H1 (cell line): ENCODE measurements around the gene ELANE.

Source experiments
- EP300 ChIP-seq, 2 experiments: IDR thresholded peaks; 1 replicate in 1 of 2; 2 replicates in 1 of 2; pipeline ENCODE4 v1.6.1; 2011 to 2012; ENCODE audit warnings: low read depth in 2 of 2, low read length in 2 of 2, mild to moderate bottlenecking in 2 of 2, borderline replicate concordance in 1 of 2, inconsistent platforms in 1 of 2, moderate library complexity in 1 of 2
- EZH2 ChIP-seq: fragments of 200-600 bp; sonication (generic); IDR thresholded peaks from 2 replicates; pipeline ENCODE4 v1.7.1; 2012; ENCODE audit warnings: low read depth, mild to moderate bottlenecking, moderate library complexity, low read length, inconsistent platforms; ENCODE audit not compliant: severe bottlenecking
- JUND ChIP-seq: IDR thresholded peaks from 2 replicates; pipeline ENCODE4 v1.6.1; 2011; ENCODE audit warnings: mild to moderate bottlenecking, improper control_type of control experiment, low read length
- MAFK ChIP-seq: IDR thresholded peaks from 2 replicates; pipeline ENCODE4 v1.6.1; 2012; ENCODE audit warnings: low read depth, mild to moderate bottlenecking, improper control_type of control experiment, low read length
- PHF8 ChIP-seq: fragments of 200-600 bp; sonication (generic); conservative IDR thresholded peaks from 2 replicates; pipeline ENCODE4 v1.7.1; 2012; ENCODE audit warnings: low read depth, mild to moderate bottlenecking, inconsistent platforms, low read length, moderate library complexity
- POLR2A ChIP-seq, 2 experiments: IDR thresholded peaks; 1 replicate in 1 of 2; 2 replicates in 1 of 2; pipeline ENCODE4 v1.6.1; 2011; ENCODE audit warnings: low read depth in 2 of 2, low read length in 2 of 2, mild to moderate bottlenecking in 2 of 2; ENCODE audit errors: control extremely low read depth in 1 of 2
- POLR2AphosphoS5 ChIP-seq: IDR thresholded peaks from 2 replicates; pipeline ENCODE4 v1.6.1; 2011; ENCODE audit warnings: low read depth, low read length
- SP4 ChIP-seq: IDR thresholded peaks from 2 replicates; pipeline ENCODE4 v1.6.1; 2012; ENCODE audit warnings: low read length, inconsistent platforms
- SRF ChIP-seq: IDR thresholded peaks from 2 replicates; pipeline ENCODE4 v1.6.1; 2011; ENCODE audit warnings: mild to moderate bottlenecking, low read depth, low read length, moderate library complexity
- TCF12 ChIP-seq: IDR thresholded peaks from 2 replicates; pipeline ENCODE4 v1.6.1; 2011; ENCODE audit warnings: low read depth, mild to moderate bottlenecking, low read length
- TF ChIP-seq, protein P1 (sequence below): IDR thresholded peaks from 2 replicates; pipeline ENCODE4 v1.6.1; 2012; ENCODE audit warnings: inconsistent platforms
- TF ChIP-seq, protein P2 (sequence below), 3 experiments: IDR thresholded peaks; 1 replicate in 2 of 3; 2 replicates in 1 of 3; pipeline versions ENCODE4 v1.5.1 to v1.6.1; 2011; ENCODE audit warnings: low read length in 3 of 3, mild to moderate bottlenecking in 3 of 3, inconsistent platforms in 2 of 3, low read depth in 1 of 3, moderate library complexity in 1 of 3; ENCODE audit not compliant: insufficient read depth in 1 of 3; ENCODE audit errors: control extremely low read depth in 1 of 3

DNA sequence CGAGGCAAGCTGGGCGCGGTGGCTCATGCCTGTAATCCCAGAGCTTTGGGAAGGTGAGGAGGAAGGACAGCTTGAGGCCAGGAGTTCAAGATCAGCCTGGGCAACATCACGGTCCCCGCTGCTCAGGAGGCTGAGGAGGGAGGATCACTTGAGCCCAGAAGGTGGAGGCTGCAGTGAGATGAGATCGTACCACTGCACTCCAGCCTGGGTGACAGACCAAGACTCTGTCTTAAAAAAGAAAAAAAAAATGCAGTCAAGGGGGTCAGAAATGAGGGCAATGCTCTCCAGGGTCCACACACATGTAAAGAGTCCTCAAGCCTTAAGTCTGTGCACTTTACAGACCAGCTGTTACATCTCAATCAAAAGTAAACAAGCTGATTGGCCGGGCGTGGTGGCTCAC is 52.4 kb downstream of the ELANE start:
- TF ChIP-seq, protein P1, sequence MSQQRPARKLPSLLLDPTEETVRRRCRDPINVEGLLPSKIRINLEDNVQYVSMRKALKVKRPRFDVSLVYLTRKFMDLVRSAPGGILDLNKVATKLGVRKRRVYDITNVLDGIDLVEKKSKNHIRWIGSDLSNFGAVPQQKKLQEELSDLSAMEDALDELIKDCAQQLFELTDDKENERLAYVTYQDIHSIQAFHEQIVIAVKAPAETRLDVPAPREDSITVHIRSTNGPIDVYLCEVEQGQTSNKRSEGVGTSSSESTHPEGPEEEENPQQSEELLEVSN: no peak
- TF ChIP-seq, protein P2, sequence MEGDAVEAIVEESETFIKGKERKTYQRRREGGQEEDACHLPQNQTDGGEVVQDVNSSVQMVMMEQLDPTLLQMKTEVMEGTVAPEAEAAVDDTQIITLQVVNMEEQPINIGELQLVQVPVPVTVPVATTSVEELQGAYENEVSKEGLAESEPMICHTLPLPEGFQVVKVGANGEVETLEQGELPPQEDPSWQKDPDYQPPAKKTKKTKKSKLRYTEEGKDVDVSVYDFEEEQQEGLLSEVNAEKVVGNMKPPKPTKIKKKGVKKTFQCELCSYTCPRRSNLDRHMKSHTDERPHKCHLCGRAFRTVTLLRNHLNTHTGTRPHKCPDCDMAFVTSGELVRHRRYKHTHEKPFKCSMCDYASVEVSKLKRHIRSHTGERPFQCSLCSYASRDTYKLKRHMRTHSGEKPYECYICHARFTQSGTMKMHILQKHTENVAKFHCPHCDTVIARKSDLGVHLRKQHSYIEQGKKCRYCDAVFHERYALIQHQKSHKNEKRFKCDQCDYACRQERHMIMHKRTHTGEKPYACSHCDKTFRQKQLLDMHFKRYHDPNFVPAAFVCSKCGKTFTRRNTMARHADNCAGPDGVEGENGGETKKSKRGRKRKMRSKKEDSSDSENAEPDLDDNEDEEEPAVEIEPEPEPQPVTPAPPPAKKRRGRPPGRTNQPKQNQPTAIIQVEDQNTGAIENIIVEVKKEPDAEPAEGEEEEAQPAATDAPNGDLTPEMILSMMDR (IDR thresholded peaks at IDR 0.05; ENCODE audit: control extremely low read depth in 1 of 3, insufficient read depth in 1 of 3, low read depth in 1 of 3, low read length in 3 of 3): no peak
- TF ChIP-seq EP300 (IDR thresholded peaks at IDR 0.05; ENCODE audit: borderline replicate concordance in 1 of 2, low read depth in 2 of 2, low read length in 2 of 2) (no peak), TCF12 (no peak), SRF (no peak), EZH2 (no peak), PHF8 (no peak), POLR2A (IDR thresholded peaks at IDR 0.05; ENCODE audit: control extremely low read depth in 1 of 2, low read depth in 2 of 2, low read length in 2 of 2) (no peak), JUND (no peak), SP4 (no peak), POLR2AphosphoS5 (no peak), MAFK (no peak)
